Calu3 (cell line): ENCODE measurements around the gene CIAPIN1. TPM values are rescaled to one million over a fixed set of nuclear protein-coding genes. Genes with fewer than 3 reads are reported as not detected.

ENCODE experiments used
- BruUV-seq: library from RNA; stranded (reverse); fragments of 400-500 nt; replicated peaks from 2 replicates; lab custom pipeline; 2021; lab: Mats Ljungman, UMichigan
- CTCF ChIA-PET: fragments of 300-600 bp; sonication (Branson Sonifier 250); formaldehyde crosslinking; loops from one replicate; lab custom pipeline; 2022; ENCODE audit warnings: antibody characterized with exemption; lab: Charles Lee
- DNase-seq: peaks from one replicate; pipeline ENCODE4 v3.0.0; 2022
- H3K27ac Mint-ChIP-seq: one replicate; pipeline ENCODE4 v1.8.0; 2022; ENCODE audit warnings: mixed read lengths; ENCODE audit not compliant: unreplicated experiment
- H3K27me3 Mint-ChIP-seq: one replicate; pipeline ENCODE4 v1.8.0; 2022; ENCODE audit warnings: mixed read lengths; ENCODE audit not compliant: unreplicated experiment
- H3K36me3 Mint-ChIP-seq: one replicate; pipeline ENCODE4 v1.8.0; 2022; ENCODE audit warnings: mild to moderate bottlenecking, moderate library complexity, mixed read lengths; ENCODE audit not compliant: insufficient read depth, unreplicated experiment
- H3K4me1 Mint-ChIP-seq: one replicate; pipeline ENCODE4 v1.8.0; 2022; ENCODE audit warnings: mild to moderate bottlenecking, low read depth, mixed read lengths; ENCODE audit not compliant: unreplicated experiment
- H3K4me3 Mint-ChIP-seq: one replicate; pipeline ENCODE4 v1.8.0; 2022; ENCODE audit warnings: mild to moderate bottlenecking, low read depth, moderate library complexity, mixed read lengths; ENCODE audit not compliant: unreplicated experiment
- H3K9me3 Mint-ChIP-seq: one replicate; pipeline ENCODE4 v1.8.0; 2022; ENCODE audit warnings: low read depth, mixed read lengths; ENCODE audit not compliant: unreplicated experiment
- CTCF ChIP-seq: fragments of 200-600 bp; IDR thresholded peaks from one replicate; pipeline ENCODE4 v1.8.0; 2022; ENCODE audit warnings: antibody characterized with exemption; ENCODE audit not compliant: unreplicated experiment
- intact Hi-C: fragments of 100-400 bp; cut with micrococcal nuclease; formaldehyde crosslinking; loops from one replicate; pipeline ENCODE4 v1.10.0; 2022; ENCODE audit not compliant: unreplicated experiment
- total RNA-seq: library from RNA; stranded (reverse); gene quantifications from 2 replicates; pipeline ENCODE4 v1.2.3, GENCODE V29; 2022

CIAPIN1 gene
- total RNA-seq, 1 experiment from 2014 or later, result 77.2 TPM

GRCh38 chr16:57427824-57428223 lies 19.4 kb downstream of the CIAPIN1 start:
- Mint-ChIP-seq H3K9me3 (no peaks in the 10 kb centered on the region), H3K27ac (no peak overlapping the region), H3K27me3 (no peaks in the 10 kb centered on the region), H3K36me3 (peaks cover 31% of the 10 kb centered on the region), H3K4me1 (no peaks in the 10 kb centered on the region), H3K4me3 (no peak overlapping the region)
- no peak for TF ChIP-seq CTCF
- DNase-seq, result no peak
- BruUV-seq, result no TSS peak
- CTCF ChIA-PET, result no interaction called here
- intact Hi-C loops, result no loop called here

GRCh38 chr16:57427307-57427706 lies 19.9 kb downstream of the CIAPIN1 start:
- CTCF ChIA-PET, result interaction anchor here (0.6 to 1.1 kb wide), 2 partner anchors 40 to 127 kb away, joined by 3 read pairs; no protein-coding TSS in a partner anchor
- no peak overlapping the region for H3K4me3 Mint-ChIP-seq
- H3K27ac Mint-ChIP-seq, result no peak overlapping the region
- intact Hi-C loops, result no loop called here
- BruUV-seq, result no TSS peak
- no peaks in the 10 kb centered on the region for H3K9me3 Mint-ChIP-seq
- DNase-seq, result no peak
- peaks cover 31% of the 10 kb centered on the region for H3K36me3 Mint-ChIP-seq
- H3K4me1 Mint-ChIP-seq, result peaks cover 5% of the 10 kb centered on the region
- TF ChIP-seq CTCF, result no peak
- no peaks in the 10 kb centered on the region for H3K27me3 Mint-ChIP-seq

GRCh38 chr16:57426356-57426755 lies 20.8 kb downstream of the CIAPIN1 start:
- DNase-seq, result no peak
- Mint-ChIP-seq H3K36me3 (peaks cover 31% of the 10 kb centered on the region), H3K4me1 (peaks cover 9% of the 10 kb centered on the region), H3K27ac (no peak overlapping the region), H3K9me3 (no peaks in the 10 kb centered on the region), H3K27me3 (no peaks in the 10 kb centered on the region), H3K4me3 (no peak overlapping the region)
- intact Hi-C loops, result no loop called here
- TF ChIP-seq CTCF, result no peak
- CTCF ChIA-PET, result interaction anchor here (1.1 kb wide), 1 partner anchor 126 kb away, joined by 3 read pairs; no protein-coding TSS in a partner anchor
- no TSS peak for BruUV-seq

- Mint-ChIP-seq H3K9me3 (no peaks in the 10 kb centered on the region), H3K4me1 (peaks cover 11% of the 10 kb centered on the region), H3K36me3 (peaks cover 18% of the 10 kb centered on the region), H3K4me3 (no peak overlapping the region), H3K27me3 (no peaks in the 10 kb centered on the region), H3K27ac (no peak overlapping the region)
- no peak for DNase-seq
- no peak for TF ChIP-seq CTCF
- CTCF ChIA-PET, result interaction anchor here (1.2 kb wide), 1 partner anchor 120 kb away, joined by 3 read pairs; no protein-coding TSS in a partner anchor
- no TSS peak for BruUV-seq
- intact Hi-C loops, result no loop called here
These were observed 22.6 kb downstream of the CIAPIN1 start for GRCh38 chr16:57424583-57424982.
